NCI-H2196 treated with DMSO at 0.1 percent for 48 hours (cell line): ENCODE data around the gene CACNA1C.

Experiments
- DNase-seq: peaks from one replicate; lab custom pipeline; 2025; ENCODE audit not compliant: unreplicated experiment; lab: John Stamatoyannopoulos, UW

CACNA1C gene

DNA sequence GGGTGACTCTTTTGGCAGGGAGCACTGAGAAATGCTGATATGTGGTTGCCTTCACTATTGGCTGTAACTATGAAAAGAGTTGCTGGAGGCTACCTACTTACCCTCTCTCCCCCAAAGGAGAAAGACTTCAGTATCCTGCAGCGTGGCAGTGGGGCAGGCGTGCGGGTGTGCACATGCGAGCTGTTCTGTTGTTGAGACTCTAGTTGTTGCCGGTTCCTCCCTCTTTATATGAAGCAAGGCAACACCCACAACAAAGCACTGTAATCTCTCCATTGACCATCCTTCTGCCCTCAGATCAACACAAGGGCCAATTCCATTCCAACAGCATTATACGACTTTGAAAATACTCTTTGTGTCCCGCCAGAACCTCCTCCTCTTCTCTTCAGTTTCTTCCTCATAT is 259.4 kb downstream of the CACNA1C start:
- no peak for DNase-seq

GRCh38 chr12:2312770-2313169 is 260.0 kb downstream of the CACNA1C start:
- no peak for DNase-seq

DNA sequence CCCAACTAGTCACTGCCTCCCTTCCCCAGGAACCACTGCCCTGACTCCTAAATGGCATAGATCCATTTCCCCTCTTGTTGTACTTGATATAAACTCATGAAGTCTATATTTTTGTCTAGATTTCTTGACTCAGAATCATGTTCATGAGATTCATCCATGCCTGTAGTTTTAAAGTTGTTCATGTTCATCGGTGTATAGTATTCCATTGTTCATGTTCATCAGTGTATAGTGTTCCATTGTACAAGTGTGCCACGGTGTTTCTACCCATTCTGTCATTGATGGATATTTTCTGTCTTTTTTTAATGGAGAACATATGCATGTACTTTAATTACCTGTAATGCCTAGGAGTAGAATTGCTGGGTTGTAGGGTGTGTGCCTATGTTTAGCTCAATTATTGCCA is 261.7 kb downstream of the CACNA1C start:
- DNase-seq = no peak

DNA sequence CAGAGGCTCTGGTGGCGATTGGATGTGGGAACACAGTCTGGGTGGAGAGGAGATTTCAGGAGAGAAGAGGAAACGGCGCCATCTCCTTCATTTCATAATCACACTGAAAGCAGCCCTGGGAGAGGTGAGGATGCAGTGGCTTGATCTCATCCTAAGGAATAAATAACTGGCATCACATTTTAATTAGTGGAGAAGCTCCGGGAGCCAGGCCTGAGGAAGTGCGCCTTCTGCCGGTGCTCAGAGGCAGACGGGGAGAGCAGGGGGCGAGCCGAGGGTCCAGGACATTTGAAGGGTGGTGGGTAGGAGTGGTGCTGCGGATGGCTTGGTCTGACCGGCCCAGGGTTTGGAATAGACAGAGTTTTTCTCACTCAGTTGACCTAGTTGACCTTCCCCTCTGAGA is 265.0 kb downstream of the CACNA1C start:
- no peak for DNase-seq

DNA sequence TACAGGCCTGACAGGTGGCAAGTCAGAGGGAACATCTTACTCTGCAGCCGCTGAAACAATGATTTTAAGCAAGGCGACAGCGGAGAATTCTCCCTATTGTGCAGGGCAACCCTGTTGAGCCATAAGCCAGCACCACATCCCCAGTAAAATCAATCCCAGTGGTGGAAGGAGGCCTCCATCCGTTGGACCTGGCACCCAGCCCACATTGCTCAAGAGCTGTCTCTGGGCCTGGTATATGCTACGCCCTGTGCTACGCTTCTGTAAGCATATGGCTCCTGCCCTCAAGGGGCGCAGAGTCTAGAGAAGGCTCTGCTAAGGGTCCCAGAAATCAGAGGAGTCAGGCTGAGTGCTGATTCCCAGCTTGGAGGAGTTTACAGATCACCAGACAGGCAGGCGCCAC is 265.5 kb downstream of the CACNA1C start:
- no peak for DNase-seq

GRCh38 chr12:2319136-2319535 is 266.3 kb downstream of the CACNA1C start:
- no peak for DNase-seq

GRCh38 chr12:2319737-2320506 is 267.1 kb downstream of the CACNA1C start:
- DNase-seq = no peak

- no peak for DNase-seq
These were observed 268.1 kb downstream of the CACNA1C start for GRCh38 chr12:2320841-2321240.

DNA sequence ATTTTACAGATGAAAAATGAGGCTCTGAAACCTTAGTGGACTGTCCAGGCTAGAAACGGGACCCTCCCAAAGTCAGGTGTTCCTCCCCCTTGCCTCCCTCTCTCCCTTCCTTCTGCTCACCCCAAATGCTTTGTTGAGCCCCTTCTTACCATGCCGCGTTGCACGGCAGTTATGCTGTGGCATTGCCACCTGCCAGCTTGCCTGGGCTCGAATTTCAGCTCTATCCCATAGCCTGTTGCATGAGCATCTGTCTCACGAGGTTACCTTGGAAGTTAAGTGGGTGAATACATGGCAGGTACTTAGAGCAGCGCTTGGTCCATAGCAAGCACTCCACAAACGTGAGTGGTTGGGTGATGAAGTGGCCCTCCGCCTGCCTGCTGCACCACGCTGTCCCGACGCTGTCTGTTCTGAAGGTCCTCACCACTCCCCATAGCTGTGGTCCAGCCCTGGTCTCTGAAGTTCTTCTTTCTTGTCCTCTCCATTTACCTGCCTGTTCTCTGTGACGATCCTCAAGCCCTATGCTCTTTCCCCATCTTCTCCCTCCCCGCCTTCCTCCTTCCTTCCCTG is 269.9 kb downstream of the CACNA1C start:
- DNase-seq = peak; percentile 31

DNA sequence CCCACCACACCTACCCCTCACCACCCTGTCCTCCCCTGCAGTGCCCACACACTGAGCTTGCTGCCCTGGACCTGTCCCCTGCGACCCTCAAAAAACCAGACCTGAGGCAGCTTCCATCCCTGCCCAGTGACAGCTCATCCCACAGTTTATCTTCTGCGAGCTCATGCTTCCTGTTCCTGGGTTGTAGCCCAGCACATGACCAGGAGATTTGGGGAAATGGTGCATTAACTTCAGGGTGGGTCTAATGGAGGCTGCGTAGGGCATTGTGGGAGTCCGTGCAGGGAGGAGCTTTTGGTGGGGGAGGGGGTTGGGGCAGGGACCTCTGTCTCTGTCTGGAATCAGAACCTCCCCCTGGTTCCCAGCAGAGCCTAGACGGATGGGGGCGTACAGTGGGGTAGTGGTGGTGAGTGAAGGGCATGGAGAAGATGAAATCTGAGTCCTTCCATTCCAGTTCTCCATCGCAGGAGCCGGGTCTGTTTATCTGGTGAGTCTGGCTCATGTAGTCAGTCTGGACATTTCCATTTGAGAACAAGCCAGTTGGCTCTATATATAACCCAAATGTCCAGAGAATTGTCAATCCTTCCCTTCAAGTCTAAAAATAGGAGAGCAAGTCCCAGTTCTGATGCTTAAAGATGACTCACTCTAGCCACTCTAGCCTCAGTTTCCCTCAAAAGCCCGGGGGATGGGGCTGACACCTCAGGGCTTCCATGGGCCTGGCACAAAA is 270.9 kb downstream of the CACNA1C start:
- no peak for DNase-seq

DNA sequence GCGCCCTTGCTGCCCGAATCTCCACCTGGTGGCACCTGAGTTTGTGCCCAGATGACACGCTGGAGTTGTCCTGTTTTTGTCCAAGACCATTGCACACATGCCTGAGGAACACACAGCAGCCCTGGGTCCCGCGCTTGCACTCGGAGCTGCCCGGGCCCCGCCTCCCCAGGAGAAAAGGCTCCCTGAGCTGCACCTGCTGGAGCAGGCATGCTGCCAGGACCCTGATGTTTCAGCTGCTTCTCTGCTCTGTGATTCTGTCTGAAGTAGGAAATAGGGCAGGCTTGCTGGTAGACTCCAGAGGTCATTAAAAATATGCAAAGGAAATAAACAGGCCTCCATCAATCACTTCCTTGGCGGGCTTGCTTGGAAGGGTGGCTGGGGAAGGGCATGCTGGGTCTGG is 271.6 kb downstream of the CACNA1C start:
- peak; percentile 44 for DNase-seq

- no peak for DNase-seq
These were observed 272.7 kb downstream of the CACNA1C start for GRCh38 chr12:2325519-2325918.

- DNase-seq = no peak
These were observed 273.7 kb downstream of the CACNA1C start for GRCh38 chr12:2326470-2326869.

GRCh38 chr12:2328661-2329060 is 275.9 kb downstream of the CACNA1C start:
- DNase-seq = no peak

DNA sequence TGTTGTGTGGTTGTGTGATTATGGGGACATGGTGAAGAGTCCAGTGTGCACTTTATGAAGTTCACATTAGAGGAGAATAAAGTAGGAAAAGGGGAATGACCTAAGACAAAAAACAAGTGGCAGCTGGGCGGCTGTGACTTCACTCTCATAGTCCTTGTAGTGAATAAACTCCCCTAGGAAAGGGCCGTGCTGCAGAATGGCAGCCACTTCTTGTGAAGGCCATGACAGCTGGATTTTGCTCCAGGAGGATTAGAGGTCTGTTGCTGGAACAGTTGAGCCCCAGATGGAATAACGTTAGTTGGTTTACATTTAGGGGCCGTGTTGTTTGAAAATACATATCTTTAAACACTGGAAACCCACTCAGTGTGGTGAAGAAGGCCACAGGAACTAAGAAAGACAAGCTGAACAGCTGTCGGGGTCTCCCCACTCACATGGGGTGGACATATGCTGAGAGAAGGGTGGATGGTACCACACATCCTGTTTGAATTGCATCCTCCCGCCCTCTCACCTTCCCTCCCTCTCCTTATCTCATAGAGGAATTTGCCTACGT is 276.9 kb downstream of the CACNA1C start:
- DNase-seq = no peak

DNA sequence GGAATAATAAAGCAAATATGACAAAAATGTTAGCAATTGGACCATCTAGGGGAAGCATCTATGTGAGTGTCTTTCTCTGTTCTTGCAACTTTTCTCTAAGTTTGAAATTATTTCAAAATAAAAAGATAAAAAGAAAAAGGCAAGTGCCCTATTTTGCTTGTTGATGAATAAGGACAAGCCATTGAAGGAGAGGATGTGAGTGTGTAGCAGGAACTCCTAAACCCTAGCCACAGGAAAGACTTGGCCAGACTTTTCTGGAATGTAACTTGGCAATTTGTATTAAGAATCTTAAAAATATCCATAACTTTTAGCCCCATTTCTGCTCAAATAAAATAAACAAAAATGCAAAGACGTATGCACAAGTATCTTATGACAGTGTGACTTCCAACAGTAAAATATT is 279.4 kb downstream of the CACNA1C start:
- DNase-seq = no peak

- no peak for DNase-seq
These were observed 280.2 kb downstream of the CACNA1C start for GRCh38 chr12:2332947-2333346.

- no peak for DNase-seq
These were observed 280.9 kb downstream of the CACNA1C start for GRCh38 chr12:2333491-2334195.

- no peak for DNase-seq
These were observed 281.5 kb downstream of the CACNA1C start for GRCh38 chr12:2334271-2334670.

GRCh38 chr12:2334689-2335088 is 281.9 kb downstream of the CACNA1C start:
- DNase-seq = no peak

DNA sequence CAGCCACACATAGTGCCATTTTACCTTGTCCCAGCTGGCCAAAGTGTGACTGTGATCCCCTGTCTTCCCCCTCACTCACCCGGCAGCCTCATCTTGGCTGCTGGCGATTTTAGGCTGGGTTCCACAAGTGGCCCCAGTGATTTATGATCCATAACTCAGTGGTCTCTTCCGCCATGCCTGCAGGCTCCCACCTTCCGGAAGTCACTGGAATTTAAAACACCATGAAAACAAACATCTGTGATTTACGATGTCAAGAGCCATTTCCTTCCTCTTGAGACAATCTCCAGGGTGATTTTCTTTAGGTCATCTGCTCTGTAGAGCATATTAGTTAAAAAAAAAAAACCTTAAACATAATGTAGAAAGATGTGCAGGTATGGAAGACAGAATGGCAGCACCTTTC is 282.3 kb downstream of the CACNA1C start:
- no peak for DNase-seq
